ENCODE results near the gene STPG4. TPM values are rescaled to one million over a fixed set of nuclear protein-coding genes. Genes with fewer than 3 reads are reported as not detected.

Gene STPG4
- total RNA-seq, 1 experiment from 2014 or later: 10.6 TPM

GRCh38 chr2:47093626-47094025 lies 61.5 kb downstream of the STPG4 start:
- peaks cover 94% of the 10 kb centered on the region for H3K79me2 ChIP-seq (ENCODE audit: insufficient read depth, low read length)
- H3K4me1 ChIP-seq (ENCODE audit: control insufficient read depth in 1 of 2, insufficient read depth in 2 of 2, low read length in 2 of 2): peaks cover 14 to 31% of the 10 kb centered on the region in 2 experiments
- no peak overlapping the region for H3K4me3 ChIP-seq (replicated peaks in 1 of 2; ENCODE audit: low read depth in 1 of 2, low read length in 2 of 2)
- no TSS peak for BruUV-seq (replicated peaks)
- no peaks in the 10 kb centered on the region for H3K9me3 ChIP-seq (ENCODE audit: control insufficient read depth in 1 of 2, insufficient read depth in 1 of 2, low read depth in 1 of 2, low read length in 2 of 2)
- intact Hi-C loops (cut with micrococcal nuclease): no loop called here
- DNase-seq (ENCODE audit: low read depth, low spot score): no peak
- H2AFZ ChIP-seq (ENCODE audit: low read depth, low read length, poor library complexity, severe bottlenecking): no peak overlapping the region
- H3K9me2 ChIP-seq (ENCODE audit: insufficient read depth): no peaks in the 10 kb centered on the region
- H3K36me3 ChIP-seq (ENCODE audit: control insufficient read depth in 1 of 2, insufficient read depth in 2 of 2, low read length in 2 of 2): no peaks in the 10 kb centered on the region
- ChIA-PET POLR2A (no interaction called here), RAD21 (ENCODE audit: low non-redundant PET in 1 of 2, low total read pairs in 2 of 2, uncharacterized antibody in 2 of 2, unreplicated experiment in 2 of 2) (no interaction called here), CTCF (no interaction called here)
- TF ChIP-seq ELF1 (IDR thresholded peaks at IDR 0.05; ENCODE audit: borderline replicate concordance, low read depth): no peak
- no peak for TF ChIP-seq MAX (IDR thresholded peaks at IDR 0.05)
- no peak for TF ChIP-seq SIN3A (IDR thresholded peaks at IDR 0.05; ENCODE audit: low read depth)
- no peak for TF ChIP-seq RAD21 (IDR thresholded peaks at IDR 0.05; ENCODE audit: low read depth)
- TF ChIP-seq ZFX (IDR thresholded peaks at IDR 0.05): no peak
- no peak for TF ChIP-seq ATF3 (IDR thresholded peaks at IDR 0.05)
- TF ChIP-seq CEBPB (IDR thresholded peaks at IDR 0.05; ENCODE audit: low read depth): no peak
- TF ChIP-seq POLR2AphosphoS5 (IDR thresholded peaks at IDR 0.05; ENCODE audit: low read depth, low read length): no peak
- no peak for TF ChIP-seq ZBTB33 (IDR thresholded peaks at IDR 0.05; ENCODE audit: extremely low read depth, insufficient replicate concordance, low read length)
- no peaks in the 10 kb centered on the region for H4K20me1 ChIP-seq (ENCODE audit: insufficient read depth)
- no peak overlapping the region for H3K9ac ChIP-seq (ENCODE audit: low read length)
- no peaks in the 10 kb centered on the region for H3K27me3 ChIP-seq (ENCODE audit: insufficient read depth, low read length)
- no peak overlapping the region for H3K4me2 ChIP-seq (ENCODE audit: low read length)
- ATAC-seq: no peak
- no peak overlapping the region for H3K27ac ChIP-seq (ENCODE audit: low read depth, low read length)

- Histone ChIP-seq H3K36me3 (ENCODE audit: control insufficient read depth in 1 of 2, insufficient read depth in 2 of 2, low read length in 2 of 2) (no peaks in the 10 kb centered on the region), H3K9ac (ENCODE audit: low read length) (no peak overlapping the region), H2AFZ (ENCODE audit: low read depth, low read length, poor library complexity, severe bottlenecking) (no peak overlapping the region), H3K4me2 (ENCODE audit: low read length) (no peak overlapping the region), H3K27me3 (ENCODE audit: insufficient read depth, low read length) (no peaks in the 10 kb centered on the region), H3K9me2 (ENCODE audit: insufficient read depth) (no peaks in the 10 kb centered on the region), H4K20me1 (ENCODE audit: insufficient read depth) (no peaks in the 10 kb centered on the region), H3K4me3 (replicated peaks in 1 of 2; ENCODE audit: low read depth in 1 of 2, low read length in 2 of 2) (no peak overlapping the region), H3K4me1 (ENCODE audit: control insufficient read depth in 1 of 2, insufficient read depth in 2 of 2, low read length in 2 of 2) (peaks cover 21 to 39% of the 10 kb centered on the region in 2 experiments), H3K27ac (ENCODE audit: low read depth, low read length) (no peak overlapping the region), H3K9me3 (ENCODE audit: control insufficient read depth in 1 of 2, insufficient read depth in 1 of 2, low read depth in 1 of 2, low read length in 2 of 2) (no peaks in the 10 kb centered on the region), H3K79me2 (ENCODE audit: insufficient read depth, low read length) (peaks cover 94% of the 10 kb centered on the region)
- no peak for TF ChIP-seq SRF (IDR thresholded peaks at IDR 0.05; ENCODE audit: low read depth)
- TF ChIP-seq ZNF274 (IDR thresholded peaks at IDR 0.05; ENCODE audit: low read depth, low read length): no peak
- no peak for TF ChIP-seq FOSL1 (IDR thresholded peaks at IDR 0.05; ENCODE audit: low read depth)
- TF ChIP-seq SIN3A (IDR thresholded peaks at IDR 0.05; ENCODE audit: low read depth): no peak
- TF ChIP-seq CEBPB (IDR thresholded peaks at IDR 0.05; ENCODE audit: low read depth): no peak
- TF ChIP-seq ZFX (IDR thresholded peaks at IDR 0.05): no peak
- TF ChIP-seq ELF1 (IDR thresholded peaks at IDR 0.05; ENCODE audit: borderline replicate concordance, low read depth): no peak
- no peak for TF ChIP-seq ZBTB33 (IDR thresholded peaks at IDR 0.05; ENCODE audit: extremely low read depth, insufficient replicate concordance, low read length)
- RAD21 ChIA-PET (ENCODE audit: low non-redundant PET in 1 of 2, low total read pairs in 2 of 2, uncharacterized antibody in 2 of 2, unreplicated experiment in 2 of 2): no interaction called here
- ATAC-seq (no peak), DNase-seq (ENCODE audit: low read depth, low spot score) (no peak)
- POLR2A ChIA-PET: no interaction called here
- no TSS peak for BruUV-seq (replicated peaks)
- CTCF ChIA-PET: no interaction called here
- intact Hi-C loops (cut with micrococcal nuclease): no loop called here
These were observed 62.6 kb downstream of the STPG4 start for GRCh38 chr2:47092465-47092864.
